Measurements from ENCODE around the gene ZNF467.
A peak's percentile ranks its signal among the peaks of the same experiment; 100 is the strongest.

Gene ZNF467

GRCh38 chr7:149808311-149808710 lies 34.9 kb upstream of the ZNF467 start:
- DNase-seq = no peak

GRCh38 chr7:149806726-149807125 lies 33.3 kb upstream of the ZNF467 start:
- DNase-seq = no peak

GRCh38 chr7:149804106-149804505 lies 30.7 kb upstream of the ZNF467 start:
- no peak for DNase-seq

GRCh38 chr7:149803551-149804074 lies 30.2 kb upstream of the ZNF467 start:
- no peak for DNase-seq

- DNase-seq = no peak
Observed at GRCh38 chr7:149802966-149803365, 29.6 kb upstream of the ZNF467 start.

- DNase-seq = no peak
Observed at GRCh38 chr7:149801816-149802215, 28.4 kb upstream of the ZNF467 start.

GRCh38 chr7:149801002-149801566 lies 27.7 kb upstream of the ZNF467 start:
- no peak for DNase-seq

GRCh38 chr7:149800169-149800555 lies 26.8 kb upstream of the ZNF467 start:
- DNase-seq = no peak

- peak; percentile 54 to 59 for DNase-seq
Observed at GRCh38 chr7:149799397-149800168, 26.2 kb upstream of the ZNF467 start.

- no peak for DNase-seq
Observed at GRCh38 chr7:149797771-149798170, 24.4 kb upstream of the ZNF467 start.

- DNase-seq = no peak
Observed at GRCh38 chr7:149796287-149796860, 23.0 kb upstream of the ZNF467 start.

GRCh38 chr7:149795126-149795525 lies 21.7 kb upstream of the ZNF467 start:
- DNase-seq = no peak

- no peak for DNase-seq
Observed at GRCh38 chr7:149794661-149795060, 21.3 kb upstream of the ZNF467 start.

- DNase-seq = no peak
Observed at GRCh38 chr7:149793261-149793660, 19.9 kb upstream of the ZNF467 start.

GRCh38 chr7:149792220-149792595 lies 18.8 kb upstream of the ZNF467 start:
- no peak for DNase-seq

GRCh38 chr7:149791411-149792219 lies 18.2 kb upstream of the ZNF467 start:
- no peak for DNase-seq

- DNase-seq = no peak
Observed at GRCh38 chr7:149790754-149791360, 17.5 kb upstream of the ZNF467 start.

GRCh38 chr7:149790146-149790548 lies 16.8 kb upstream of the ZNF467 start:
- peak; percentile 44 to 56 for DNase-seq

GRCh38 chr7:149789101-149789500 lies 15.7 kb upstream of the ZNF467 start:
- DNase-seq = no peak

GRCh38 chr7:149788300-149788851 lies 15.0 kb upstream of the ZNF467 start:
- no peak for DNase-seq

- DNase-seq = no peak
Observed at GRCh38 chr7:149787428-149788299, 14.3 kb upstream of the ZNF467 start.

GRCh38 chr7:149785983-149786382 lies 12.6 kb upstream of the ZNF467 start:
- DNase-seq = no peak
